HG03378 (cell line): ENCODE results near the gene ASH1L.
"Not testable (repeated sequence)": the region's sequence is repeated elsewhere in the genome, so short reads cannot be mapped to it uniquely, and the experiment has no call there.

Source experiments
- ATAC-seq: cut with Tn5 transposase; IDR thresholded peaks from one replicate; pipeline ENCODE4 v1.9.1; 2021; ENCODE audit warnings: mild to moderate bottlenecking, moderate library complexity; ENCODE audit not compliant: unreplicated experiment

The ASH1L gene

GRCh38 chr1:155563377-155564022 lies 897 bp upstream of the ASH1L start:
- not testable (repeated sequence) for ATAC-seq

- not testable (repeated sequence) for ATAC-seq
Measured at GRCh38 chr1:155561779-155562580, 623 bp downstream of the ASH1L start.

GRCh38 chr1:155555915-155556314 lies 6.7 kb downstream of the ASH1L start:
- ATAC-seq = no peak

- ATAC-seq = no peak
Measured at GRCh38 chr1:155553349-155553748, 9.3 kb downstream of the ASH1L start.

- no peak for ATAC-seq
Measured at GRCh38 chr1:155548706-155549105, 13.9 kb downstream of the ASH1L start.

- ATAC-seq = no peak
Measured at GRCh38 chr1:155540000-155540874, 22.4 kb downstream of the ASH1L start.

- no peak for ATAC-seq
Measured at GRCh38 chr1:155537193-155537592, 25.4 kb downstream of the ASH1L start.

- ATAC-seq = no peak
Measured at GRCh38 chr1:155531624-155532023, 31.0 kb downstream of the ASH1L start.

- no peak for ATAC-seq
Measured at GRCh38 chr1:155529929-155530328, 32.7 kb downstream of the ASH1L start.

GRCh38 chr1:155529109-155529508 lies 33.5 kb downstream of the ASH1L start:
- ATAC-seq = no peak

- no peak for ATAC-seq
Measured at GRCh38 chr1:155527677-155528076, 34.9 kb downstream of the ASH1L start.

- ATAC-seq = no peak
Measured at GRCh38 chr1:155526356-155526755, 36.2 kb downstream of the ASH1L start.

- ATAC-seq = no peak
Measured at GRCh38 chr1:155522069-155522468, 40.5 kb downstream of the ASH1L start.

GRCh38 chr1:155518484-155518883 lies 44.1 kb downstream of the ASH1L start:
- ATAC-seq = no peak

- no peak for ATAC-seq
Measured at GRCh38 chr1:155514582-155515187, 47.9 kb downstream of the ASH1L start.

GRCh38 chr1:155513300-155513916 lies 49.2 kb downstream of the ASH1L start:
- no peak for ATAC-seq

GRCh38 chr1:155511385-155511784 lies 51.2 kb downstream of the ASH1L start:
- not testable (repeated sequence) for ATAC-seq

GRCh38 chr1:155509064-155509463 lies 53.5 kb downstream of the ASH1L start:
- ATAC-seq = no peak

GRCh38 chr1:155507945-155508344 lies 54.7 kb downstream of the ASH1L start:
- ATAC-seq = no peak

GRCh38 chr1:155505963-155506362 lies 56.6 kb downstream of the ASH1L start:
- ATAC-seq = not testable (repeated sequence)

GRCh38 chr1:155504207-155504606 lies 58.4 kb downstream of the ASH1L start:
- no peak for ATAC-seq
